ENCODE measurements around the gene AOPEP. TPM values are rescaled to one million over a fixed set of nuclear protein-coding genes. Genes with fewer than 3 reads are reported as not detected.

Gene AOPEP
- total RNA-seq, 1 experiment from 2014 or later: 14.4 TPM

DNA sequence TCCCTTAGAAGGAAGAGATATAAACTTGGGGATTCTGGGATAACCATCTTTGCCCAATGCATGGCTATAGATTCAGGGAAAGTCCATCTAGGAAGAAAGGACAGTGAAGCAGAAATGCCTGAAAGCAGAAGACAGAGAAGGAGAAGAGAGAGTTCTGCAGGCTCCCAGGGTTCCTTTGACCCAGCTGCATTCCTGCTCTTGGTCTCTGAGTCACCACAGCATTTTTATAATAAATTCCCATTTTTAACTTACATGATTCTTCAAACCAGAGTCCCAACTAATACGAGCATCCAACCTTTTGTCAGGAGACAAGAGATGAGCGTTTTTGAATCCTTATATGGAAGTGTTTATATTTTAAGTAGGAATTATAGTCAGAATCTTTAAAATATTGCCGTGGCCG lies 12.0 kb upstream of the AOPEP start:
- CTCF ChIA-PET: no interaction called here
- no peaks in the 10 kb centered on the region for H3K4me1 Mint-ChIP-seq
- no peak overlapping the region for H3K27ac Mint-ChIP-seq
- DNase-seq (ENCODE audit: low spot score) (no peak), ATAC-seq (no peak)
- TF ChIP-seq, protein P1, sequence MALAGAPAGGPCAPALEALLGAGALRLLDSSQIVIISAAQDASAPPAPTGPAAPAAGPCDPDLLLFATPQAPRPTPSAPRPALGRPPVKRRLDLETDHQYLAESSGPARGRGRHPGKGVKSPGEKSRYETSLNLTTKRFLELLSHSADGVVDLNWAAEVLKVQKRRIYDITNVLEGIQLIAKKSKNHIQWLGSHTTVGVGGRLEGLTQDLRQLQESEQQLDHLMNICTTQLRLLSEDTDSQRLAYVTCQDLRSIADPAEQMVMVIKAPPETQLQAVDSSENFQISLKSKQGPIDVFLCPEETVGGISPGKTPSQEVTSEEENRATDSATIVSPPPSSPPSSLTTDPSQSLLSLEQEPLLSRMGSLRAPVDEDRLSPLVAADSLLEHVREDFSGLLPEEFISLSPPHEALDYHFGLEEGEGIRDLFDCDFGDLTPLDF (CRISPR knock-in tag; IDR thresholded peaks at IDR 0.05): no peak
- TF ChIP-seq ZNF121 (CRISPR knock-in tag; IDR thresholded peaks at IDR 0.05) (no peak), ZNF263 (CRISPR knock-in tag; IDR thresholded peaks at IDR 0.05; ENCODE audit: low read depth) (no peak), JAZF1 (CRISPR knock-in tag; IDR thresholded peaks at IDR 0.05) (no peak), ETV6 (CRISPR knock-in tag; IDR thresholded peaks at IDR 0.05) (no peak), ZNF423 (CRISPR knock-in tag; IDR thresholded peaks at IDR 0.05) (no peak), CREB1 (CRISPR knock-in tag; IDR thresholded peaks at IDR 0.05) (no peak), MXD4 (CRISPR knock-in tag; IDR thresholded peaks at IDR 0.05; ENCODE audit: borderline replicate concordance) (no peak), IRF2 (CRISPR knock-in tag; IDR thresholded peaks at IDR 0.05; ENCODE audit: borderline replicate concordance, low read depth) (no peak), GTF2I (CRISPR knock-in tag; conservative IDR thresholded peaks at IDR 0.05) (no peak), TCF7 (CRISPR knock-in tag; IDR thresholded peaks at IDR 0.05; ENCODE audit: low read depth) (no peak)
- TF ChIP-seq, protein P2, sequence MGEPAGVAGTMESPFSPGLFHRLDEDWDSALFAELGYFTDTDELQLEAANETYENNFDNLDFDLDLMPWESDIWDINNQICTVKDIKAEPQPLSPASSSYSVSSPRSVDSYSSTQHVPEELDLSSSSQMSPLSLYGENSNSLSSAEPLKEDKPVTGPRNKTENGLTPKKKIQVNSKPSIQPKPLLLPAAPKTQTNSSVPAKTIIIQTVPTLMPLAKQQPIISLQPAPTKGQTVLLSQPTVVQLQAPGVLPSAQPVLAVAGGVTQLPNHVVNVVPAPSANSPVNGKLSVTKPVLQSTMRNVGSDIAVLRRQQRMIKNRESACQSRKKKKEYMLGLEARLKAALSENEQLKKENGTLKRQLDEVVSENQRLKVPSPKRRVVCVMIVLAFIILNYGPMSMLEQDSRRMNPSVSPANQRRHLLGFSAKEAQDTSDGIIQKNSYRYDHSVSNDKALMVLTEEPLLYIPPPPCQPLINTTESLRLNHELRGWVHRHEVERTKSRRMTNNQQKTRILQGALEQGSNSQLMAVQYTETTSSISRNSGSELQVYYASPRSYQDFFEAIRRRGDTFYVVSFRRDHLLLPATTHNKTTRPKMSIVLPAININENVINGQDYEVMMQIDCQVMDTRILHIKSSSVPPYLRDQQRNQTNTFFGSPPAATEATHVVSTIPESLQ (CRISPR knock-in tag; IDR thresholded peaks at IDR 0.05): no peak
- TF ChIP-seq, protein P3, sequence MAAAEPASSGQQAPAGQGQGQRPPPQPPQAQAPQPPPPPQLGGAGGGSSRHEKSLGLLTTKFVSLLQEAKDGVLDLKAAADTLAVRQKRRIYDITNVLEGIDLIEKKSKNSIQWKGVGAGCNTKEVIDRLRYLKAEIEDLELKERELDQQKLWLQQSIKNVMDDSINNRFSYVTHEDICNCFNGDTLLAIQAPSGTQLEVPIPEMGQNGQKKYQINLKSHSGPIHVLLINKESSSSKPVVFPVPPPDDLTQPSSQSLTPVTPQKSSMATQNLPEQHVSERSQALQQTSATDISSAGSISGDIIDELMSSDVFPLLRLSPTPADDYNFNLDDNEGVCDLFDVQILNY (CRISPR knock-in tag; IDR thresholded peaks at IDR 0.05): no peak
- TF ChIP-seq, protein P4, sequence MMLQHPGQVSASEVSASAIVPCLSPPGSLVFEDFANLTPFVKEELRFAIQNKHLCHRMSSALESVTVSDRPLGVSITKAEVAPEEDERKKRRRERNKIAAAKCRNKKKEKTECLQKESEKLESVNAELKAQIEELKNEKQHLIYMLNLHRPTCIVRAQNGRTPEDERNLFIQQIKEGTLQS (CRISPR knock-in tag; conservative IDR thresholded peaks at IDR 0.05): no peak
- H3K27me3 Mint-ChIP-seq (ENCODE audit: low read depth): no peaks in the 10 kb centered on the region; the same call in 1 of the 2 replicates
- peaks cover 9% of the 10 kb centered on the region; the same call in 1 of the 2 replicates for H3K9me3 Mint-ChIP-seq
- H3K4me3 Mint-ChIP-seq: no peak overlapping the region
- POLR2A ChIA-PET: no interaction called here
- no peaks in the 10 kb centered on the region for H3K36me3 Mint-ChIP-seq

DNA sequence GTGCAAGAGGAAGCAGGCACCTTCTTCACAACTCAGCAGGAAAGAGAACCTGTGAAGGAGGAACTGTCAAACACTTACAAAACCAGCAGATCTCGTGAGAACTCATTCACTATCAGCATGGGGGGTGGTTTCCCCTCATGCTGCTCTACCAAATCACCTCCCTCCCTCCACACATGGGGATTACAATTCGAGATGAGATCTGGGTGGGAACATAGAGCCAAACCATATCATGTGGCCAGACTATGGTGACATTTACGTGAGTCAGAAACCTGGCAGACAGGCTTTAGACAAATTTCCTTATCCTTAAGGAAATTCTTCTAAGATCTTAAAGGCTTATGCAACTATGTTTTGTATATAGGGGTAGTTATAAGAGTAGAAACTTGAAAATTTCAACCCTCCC lies 8.7 kb upstream of the AOPEP start:
- ATAC-seq: no peak
- DNase-seq (ENCODE audit: low spot score): no peak
- H3K36me3 Mint-ChIP-seq: no peaks in the 10 kb centered on the region
- peaks cover 23% of the 10 kb centered on the region for H3K9me3 Mint-ChIP-seq
- no peaks in the 10 kb centered on the region for H3K4me1 Mint-ChIP-seq
- CTCF ChIA-PET: no interaction called here
- POLR2A ChIA-PET: no interaction called here
- no peak overlapping the region for H3K27ac Mint-ChIP-seq
- H3K4me3 Mint-ChIP-seq: no peak overlapping the region
- no peaks in the 10 kb centered on the region; the same call in 1 of the 2 replicates for H3K27me3 Mint-ChIP-seq (ENCODE audit: low read depth)
- TF ChIP-seq TEAD4 (CRISPR knock-in tag; IDR thresholded peaks at IDR 0.05): no peak
- TF ChIP-seq, protein P5, sequence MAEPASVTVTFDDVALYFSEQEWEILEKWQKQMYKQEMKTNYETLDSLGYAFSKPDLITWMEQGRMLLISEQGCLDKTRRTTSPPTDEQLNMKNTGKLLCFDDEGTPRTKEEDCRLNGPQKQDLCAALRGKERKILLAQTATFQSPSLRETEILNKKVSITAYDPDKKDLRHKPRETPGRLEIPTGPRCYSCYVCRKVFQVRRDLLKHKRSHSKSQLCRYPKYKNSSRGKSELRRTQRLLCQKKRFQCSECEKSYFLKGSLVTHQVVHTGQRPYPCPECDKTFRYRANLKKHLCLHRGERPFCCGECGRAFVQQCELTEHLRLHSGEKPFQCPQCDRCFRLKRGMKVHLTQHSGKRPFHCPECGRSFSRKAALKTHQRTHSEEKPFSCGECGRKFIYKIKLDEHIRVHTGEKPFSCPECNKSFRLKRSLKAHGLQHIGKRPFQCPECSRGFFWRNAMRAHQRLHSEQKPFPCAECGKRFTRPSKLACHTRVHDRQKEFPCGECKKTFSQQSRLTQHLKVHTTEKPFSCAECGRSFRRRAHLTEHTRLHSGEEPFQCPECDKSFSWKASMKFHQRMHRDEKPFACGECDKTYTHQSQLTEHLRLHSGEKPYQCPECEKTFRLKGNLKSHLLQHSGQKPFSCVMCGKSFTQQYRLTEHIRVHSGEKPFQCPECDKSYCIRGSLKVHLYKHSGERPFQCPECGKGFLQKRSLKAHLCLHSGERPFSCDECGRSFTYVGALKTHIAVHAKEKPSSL (CRISPR knock-in tag; conservative IDR thresholded peaks at IDR 0.05): no peak
- no peak for TF ChIP-seq ELF4 (CRISPR knock-in tag; IDR thresholded peaks at IDR 0.05; ENCODE audit: low read depth)
- TF ChIP-seq ETV6 (CRISPR knock-in tag; IDR thresholded peaks at IDR 0.05): no peak
- TF ChIP-seq ZNF263 (CRISPR knock-in tag; IDR thresholded peaks at IDR 0.05; ENCODE audit: low read depth): no peak
- TF ChIP-seq TEAD1 (CRISPR knock-in tag; IDR thresholded peaks at IDR 0.05): no peak
- TF ChIP-seq ZNF396 (CRISPR knock-in tag; IDR thresholded peaks at IDR 0.05; ENCODE audit: borderline replicate concordance): no peak
- no peak for TF ChIP-seq CREB1 (CRISPR knock-in tag; IDR thresholded peaks at IDR 0.05)
- no peak for TF ChIP-seq TCF7 (CRISPR knock-in tag; IDR thresholded peaks at IDR 0.05; ENCODE audit: low read depth)
- TF ChIP-seq, protein P6, sequence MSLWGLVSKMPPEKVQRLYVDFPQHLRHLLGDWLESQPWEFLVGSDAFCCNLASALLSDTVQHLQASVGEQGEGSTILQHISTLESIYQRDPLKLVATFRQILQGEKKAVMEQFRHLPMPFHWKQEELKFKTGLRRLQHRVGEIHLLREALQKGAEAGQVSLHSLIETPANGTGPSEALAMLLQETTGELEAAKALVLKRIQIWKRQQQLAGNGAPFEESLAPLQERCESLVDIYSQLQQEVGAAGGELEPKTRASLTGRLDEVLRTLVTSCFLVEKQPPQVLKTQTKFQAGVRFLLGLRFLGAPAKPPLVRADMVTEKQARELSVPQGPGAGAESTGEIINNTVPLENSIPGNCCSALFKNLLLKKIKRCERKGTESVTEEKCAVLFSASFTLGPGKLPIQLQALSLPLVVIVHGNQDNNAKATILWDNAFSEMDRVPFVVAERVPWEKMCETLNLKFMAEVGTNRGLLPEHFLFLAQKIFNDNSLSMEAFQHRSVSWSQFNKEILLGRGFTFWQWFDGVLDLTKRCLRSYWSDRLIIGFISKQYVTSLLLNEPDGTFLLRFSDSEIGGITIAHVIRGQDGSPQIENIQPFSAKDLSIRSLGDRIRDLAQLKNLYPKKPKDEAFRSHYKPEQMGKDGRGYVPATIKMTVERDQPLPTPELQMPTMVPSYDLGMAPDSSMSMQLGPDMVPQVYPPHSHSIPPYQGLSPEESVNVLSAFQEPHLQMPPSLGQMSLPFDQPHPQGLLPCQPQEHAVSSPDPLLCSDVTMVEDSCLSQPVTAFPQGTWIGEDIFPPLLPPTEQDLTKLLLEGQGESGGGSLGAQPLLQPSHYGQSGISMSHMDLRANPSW (CRISPR knock-in tag; conservative IDR thresholded peaks at IDR 0.05; ENCODE audit: low read depth): no peak
- TF ChIP-seq, protein P7, sequence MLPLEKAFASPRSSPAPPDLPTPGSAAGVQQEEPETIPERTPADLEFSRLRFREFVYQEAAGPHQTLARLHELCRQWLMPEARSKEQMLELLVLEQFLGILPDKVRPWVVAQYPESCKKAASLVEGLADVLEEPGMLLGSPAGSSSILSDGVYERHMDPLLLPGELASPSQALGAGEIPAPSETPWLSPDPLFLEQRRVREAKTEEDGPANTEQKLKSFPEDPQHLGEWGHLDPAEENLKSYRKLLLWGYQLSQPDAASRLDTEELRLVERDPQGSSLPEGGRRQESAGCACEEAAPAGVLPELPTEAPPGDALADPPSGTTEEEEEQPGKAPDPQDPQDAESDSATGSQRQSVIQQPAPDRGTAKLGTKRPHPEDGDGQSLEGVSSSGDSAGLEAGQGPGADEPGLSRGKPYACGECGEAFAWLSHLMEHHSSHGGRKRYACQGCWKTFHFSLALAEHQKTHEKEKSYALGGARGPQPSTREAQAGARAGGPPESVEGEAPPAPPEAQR (CRISPR knock-in tag; IDR thresholded peaks at IDR 0.05): no peak
- TF ChIP-seq, protein P8, sequence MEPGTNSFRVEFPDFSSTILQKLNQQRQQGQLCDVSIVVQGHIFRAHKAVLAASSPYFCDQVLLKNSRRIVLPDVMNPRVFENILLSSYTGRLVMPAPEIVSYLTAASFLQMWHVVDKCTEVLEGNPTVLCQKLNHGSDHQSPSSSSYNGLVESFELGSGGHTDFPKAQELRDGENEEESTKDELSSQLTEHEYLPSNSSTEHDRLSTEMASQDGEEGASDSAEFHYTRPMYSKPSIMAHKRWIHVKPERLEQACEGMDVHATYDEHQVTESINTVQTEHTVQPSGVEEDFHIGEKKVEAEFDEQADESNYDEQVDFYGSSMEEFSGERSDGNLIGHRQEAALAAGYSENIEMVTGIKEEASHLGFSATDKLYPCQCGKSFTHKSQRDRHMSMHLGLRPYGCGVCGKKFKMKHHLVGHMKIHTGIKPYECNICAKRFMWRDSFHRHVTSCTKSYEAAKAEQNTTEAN (CRISPR knock-in tag; IDR thresholded peaks at IDR 0.05): no peak
- no peak for TF ChIP-seq MYBL2 (CRISPR knock-in tag; IDR thresholded peaks at IDR 0.05)
- TF ChIP-seq PRRX2 (CRISPR knock-in tag; IDR thresholded peaks at IDR 0.05): no peak

All from WTC11 (cell line).